Measurements from ENCODE around the gene RAB3D.

Gene RAB3D

DNA sequence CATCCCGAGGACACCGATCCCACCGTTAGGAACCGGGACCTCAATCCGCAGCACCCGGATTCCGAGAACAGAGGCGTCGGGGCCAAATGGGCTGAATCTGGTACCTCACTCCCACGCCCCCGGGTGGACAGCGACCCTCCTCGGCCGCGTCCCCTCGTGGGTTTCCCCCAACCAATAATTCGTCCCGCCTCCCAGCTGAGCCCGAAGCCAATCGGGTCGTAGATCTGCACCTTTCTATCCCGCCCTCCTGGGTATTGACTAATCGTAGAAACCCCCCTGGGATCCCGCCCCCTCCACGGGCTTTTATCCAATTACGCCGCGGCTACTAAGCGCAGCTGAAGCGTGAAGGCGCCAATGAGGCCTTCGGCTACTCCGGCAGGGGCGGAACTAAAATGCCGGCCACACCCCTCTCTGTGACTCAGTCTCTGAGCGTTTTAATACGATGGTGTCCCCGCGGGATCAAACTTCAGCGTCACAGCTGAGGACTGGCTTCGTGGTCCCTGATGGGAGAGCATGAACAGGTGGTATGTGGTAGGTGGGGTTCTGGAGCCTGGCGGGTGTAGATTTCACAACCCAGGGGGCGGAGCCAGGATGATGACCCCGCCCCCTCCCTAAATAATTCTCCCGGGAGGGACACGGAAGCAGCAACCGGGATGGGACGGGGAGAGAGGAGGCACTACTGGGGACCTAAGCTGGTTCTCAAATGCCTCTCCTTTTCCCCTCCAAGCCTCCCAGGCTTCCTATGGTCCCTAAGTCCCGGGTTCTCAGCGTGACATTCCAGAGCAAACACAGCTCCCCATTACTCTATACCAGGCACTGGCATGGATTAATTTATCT is 6.9 kb upstream of the RAB3D start, which contains the start of the genes CCDC159 and TMEM205 (continued):
- TF ChIP-seq PRDM10 (tag by site-specific recombination; IDR thresholded peaks at IDR 0.05) (peak; percentile 65), ZNF175 (tag by site-specific recombination; IDR thresholded peaks at IDR 0.05) (no peak), SCRT2 (tag by site-specific recombination; IDR thresholded peaks at IDR 0.05) (peak; percentile 98), ZSCAN23 (tag by site-specific recombination; IDR thresholded peaks at IDR 0.05) (no peak), ZNF585B (tag by site-specific recombination; IDR thresholded peaks at IDR 0.05) (no peak), KLF10 (tag by site-specific recombination; IDR thresholded peaks at IDR 0.05) (peak; percentile 95), ZNF140 (tag by site-specific recombination; IDR thresholded peaks at IDR 0.05) (no peak), ZBTB20 (tag by site-specific recombination; IDR thresholded peaks at IDR 0.05) (peak; percentile 67; the same call in 1 of the 2 replicates), ZNF768 (tag by site-specific recombination; IDR thresholded peaks at IDR 0.05) (no peak), GLIS1 (tag by site-specific recombination; IDR thresholded peaks at IDR 0.05) (peak; percentile 65), PRDM6 (tag by site-specific recombination; IDR thresholded peaks at IDR 0.05) (no peak), SP7 (tag by site-specific recombination; IDR thresholded peaks at IDR 0.05) (peak; percentile 66; the same call in 1 of the 2 replicates), ZNF341 (tag by site-specific recombination; IDR thresholded peaks at IDR 0.05; ENCODE audit: low read depth) (peak; percentile 43; the same call in 1 of the 2 replicates), ZNF146 (tag by site-specific recombination; IDR thresholded peaks at IDR 0.05) (no peak), ZNF202 (tag by site-specific recombination; IDR thresholded peaks at IDR 0.05; ENCODE audit: borderline replicate concordance) (no peak), ZNF639 (tag by site-specific recombination; IDR thresholded peaks at IDR 0.05) (peak; percentile 20; the same call in 1 of the 2 replicates), ZNF518A (tag by site-specific recombination; conservative IDR thresholded peaks at IDR 0.05; ENCODE audit: low read depth) (no peak), WT1 (tag by site-specific recombination; IDR thresholded peaks at IDR 0.05) (0 out of 2 replicates have a peak, but pooled peaks have one; percentile 12), ZNF776 (tag by site-specific recombination; IDR thresholded peaks at IDR 0.05; ENCODE audit: borderline replicate concordance) (no peak), KLF7 (tag by site-specific recombination; IDR thresholded peaks at IDR 0.05; ENCODE audit: borderline replicate concordance) (no peak; the same call in 1 of the 2 replicates), ZNF529 (tag by site-specific recombination; IDR thresholded peaks at IDR 0.05; ENCODE audit: insufficient replicate concordance) (no peak)
